ENCODE results near the gene SLCO3A1. TPM values are rescaled to one million over a fixed set of nuclear protein-coding genes. Genes with fewer than 3 reads are reported as not detected.

The SLCO3A1 gene
- total RNA-seq, 4 donors from 2014 or later = 10.9 to 18.1 (median 14.2) TPM

DNA sequence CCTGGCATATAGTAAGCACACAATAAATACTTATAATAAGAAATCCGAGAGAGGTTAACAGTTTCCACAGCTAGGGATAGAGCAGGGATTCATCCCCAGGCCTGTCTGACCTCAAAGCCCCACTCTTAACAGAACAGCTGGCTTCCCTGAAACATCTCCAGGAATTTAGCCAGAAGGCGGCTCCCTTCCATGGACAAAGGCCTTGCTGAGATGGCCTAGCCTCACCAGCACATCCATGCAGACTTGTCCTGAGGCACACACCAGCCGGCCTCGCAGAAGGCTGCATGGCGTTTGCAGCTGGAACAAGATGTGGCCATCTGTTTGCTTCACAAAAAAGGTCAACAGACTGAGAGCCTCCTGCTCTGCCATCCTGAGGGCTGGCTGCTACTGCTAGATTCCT is 245.4 kb downstream of the SLCO3A1 start:
- Histone ChIP-seq H3K27ac (no peak overlapping the region), H3K27me3 (no peaks in the 10 kb centered on the region), H3K4me1 (peaks cover 0 to 19% (median 3%) of the 10 kb centered on the region in 3 donors), H3K4me3 (no peak overlapping the region), H3K36me3 (peaks cover 0 to 38% (median 0%) of the 10 kb centered on the region in 3 donors), H3K9me3 (no peaks in the 10 kb centered on the region)
- no peak for DNase-seq
- 58 to 82% methylated on average over 2 to 5 of the region's 5 CpGs for WGBS, 2 donors
- intact Hi-C loops (cut with DNase I) = no loop called here
- no peak for TF ChIP-seq POLR2A (IDR thresholded peaks at IDR 0.05)
- TF ChIP-seq, protein P1, sequence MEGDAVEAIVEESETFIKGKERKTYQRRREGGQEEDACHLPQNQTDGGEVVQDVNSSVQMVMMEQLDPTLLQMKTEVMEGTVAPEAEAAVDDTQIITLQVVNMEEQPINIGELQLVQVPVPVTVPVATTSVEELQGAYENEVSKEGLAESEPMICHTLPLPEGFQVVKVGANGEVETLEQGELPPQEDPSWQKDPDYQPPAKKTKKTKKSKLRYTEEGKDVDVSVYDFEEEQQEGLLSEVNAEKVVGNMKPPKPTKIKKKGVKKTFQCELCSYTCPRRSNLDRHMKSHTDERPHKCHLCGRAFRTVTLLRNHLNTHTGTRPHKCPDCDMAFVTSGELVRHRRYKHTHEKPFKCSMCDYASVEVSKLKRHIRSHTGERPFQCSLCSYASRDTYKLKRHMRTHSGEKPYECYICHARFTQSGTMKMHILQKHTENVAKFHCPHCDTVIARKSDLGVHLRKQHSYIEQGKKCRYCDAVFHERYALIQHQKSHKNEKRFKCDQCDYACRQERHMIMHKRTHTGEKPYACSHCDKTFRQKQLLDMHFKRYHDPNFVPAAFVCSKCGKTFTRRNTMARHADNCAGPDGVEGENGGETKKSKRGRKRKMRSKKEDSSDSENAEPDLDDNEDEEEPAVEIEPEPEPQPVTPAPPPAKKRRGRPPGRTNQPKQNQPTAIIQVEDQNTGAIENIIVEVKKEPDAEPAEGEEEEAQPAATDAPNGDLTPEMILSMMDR (IDR thresholded peaks at IDR 0.05) = no peak

DNA sequence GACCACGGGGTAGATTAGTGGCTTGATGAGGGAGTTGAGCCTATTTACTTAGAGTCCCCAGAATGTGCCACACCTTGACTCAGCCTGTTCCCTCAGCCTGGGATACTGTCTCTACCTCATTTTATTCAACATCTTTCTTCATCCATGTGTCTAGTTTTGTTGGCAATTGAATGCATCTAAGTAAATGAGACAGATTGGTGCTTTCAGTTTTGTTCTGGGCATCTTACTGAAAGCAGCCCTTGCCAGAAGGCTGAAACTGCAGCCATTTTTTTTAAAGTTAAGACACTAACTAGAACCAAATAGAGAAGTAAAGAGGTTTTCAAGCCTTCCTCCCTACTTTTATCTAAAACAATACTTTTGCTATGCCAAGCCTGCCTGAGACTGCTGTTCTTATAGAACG is 246.8 kb downstream of the SLCO3A1 start:
- H3K9me3 ChIP-seq = no peaks in the 10 kb centered on the region
- no peak overlapping the region for H3K4me3 ChIP-seq
- H3K27ac ChIP-seq = no peak overlapping the region
- peaks cover 0 to 19% (median 3%) of the 10 kb centered on the region in 3 donors for H3K4me1 ChIP-seq
- intact Hi-C loops (cut with DNase I) = no loop called here
- H3K27me3 ChIP-seq = no peaks in the 10 kb centered on the region
- WGBS, 2 donors = 93% methylated on average over 2 of the region's 2 CpGs
- DNase-seq = no peak
- H3K36me3 ChIP-seq = peaks cover 0 to 43% (median 0%) of the 10 kb centered on the region in 3 donors
- TF ChIP-seq POLR2A (IDR thresholded peaks at IDR 0.05) = no peak
- TF ChIP-seq, protein P1 (IDR thresholded peaks at IDR 0.05) = no peak

DNA sequence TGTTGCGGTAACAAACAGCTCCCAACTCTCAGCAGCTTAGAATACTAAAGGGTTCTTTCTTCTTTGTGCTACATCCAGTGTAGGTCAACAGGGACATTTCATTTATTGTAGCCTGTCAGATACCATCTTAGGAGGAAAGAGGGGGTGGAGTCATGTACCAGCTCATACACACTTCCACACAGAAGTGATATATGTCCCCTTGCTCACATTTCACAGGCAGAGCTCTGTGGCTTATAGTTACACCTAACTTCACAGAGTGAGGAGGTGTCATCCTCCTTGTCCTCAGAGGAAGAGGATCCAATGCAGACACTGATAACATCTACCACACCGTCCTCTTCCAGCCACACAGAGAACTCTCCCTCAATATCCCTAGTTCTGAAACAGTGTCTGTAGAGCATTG is 247.2 kb downstream of the SLCO3A1 start:
- Histone ChIP-seq H3K4me1 (peaks cover 0 to 19% (median 3%) of the 10 kb centered on the region in 3 donors), H3K36me3 (peaks cover 0 to 43% (median 0%) of the 10 kb centered on the region in 3 donors), H3K9me3 (no peaks in the 10 kb centered on the region), H3K4me3 (no peak overlapping the region), H3K27ac (no peak overlapping the region), H3K27me3 (no peaks in the 10 kb centered on the region)
- no peak for TF ChIP-seq POLR2A (IDR thresholded peaks at IDR 0.05)
- TF ChIP-seq, protein P1 (IDR thresholded peaks at IDR 0.05) = no peak
- intact Hi-C loops (cut with DNase I) = no loop called here
- no peak for DNase-seq
- WGBS, 2 donors = 91 to 100% methylated on average over 2 of the region's 2 CpGs

DNA sequence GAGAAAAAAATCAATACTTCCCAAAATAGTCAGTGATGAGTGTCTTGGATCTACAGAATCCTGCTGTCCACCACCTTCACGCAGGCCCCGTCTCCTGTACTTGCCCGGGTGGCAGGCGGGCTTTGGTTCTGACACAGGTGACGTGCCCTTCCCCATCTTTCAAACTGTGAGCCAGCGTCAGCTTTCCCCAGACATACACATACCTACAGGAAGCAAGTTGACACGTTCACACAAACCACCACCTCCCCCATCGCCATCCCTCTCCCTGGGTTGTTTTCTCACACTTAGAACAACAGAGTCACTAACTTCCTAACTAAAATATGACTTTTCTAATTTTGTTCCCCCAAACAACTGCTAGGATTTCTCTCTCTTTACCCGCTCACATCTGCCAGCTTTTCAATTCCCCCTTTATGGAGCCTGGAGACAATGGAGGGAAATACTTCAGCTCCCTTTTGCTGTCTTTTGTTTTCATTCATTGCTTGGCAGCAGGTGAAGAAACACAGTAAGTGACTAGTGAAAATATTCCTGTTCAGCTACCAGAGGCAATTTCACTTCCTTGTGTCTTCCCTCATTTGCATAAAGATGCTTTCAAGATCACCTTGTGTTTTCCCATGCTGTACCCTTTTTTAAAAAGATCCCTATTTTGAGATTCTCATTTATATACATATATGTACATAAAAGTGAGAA is 248.3 kb downstream of the SLCO3A1 start:
- Histone ChIP-seq H3K27ac (no peak overlapping the region), H3K4me3 (no peak overlapping the region), H3K9me3 (no peaks in the 10 kb centered on the region), H3K4me1 (peaks cover 0 to 19% (median 3%) of the 10 kb centered on the region in 3 donors), H3K36me3 (peaks cover 0 to 43% (median 0%) of the 10 kb centered on the region in 3 donors), H3K27me3 (no peaks in the 10 kb centered on the region)
- 72 to 82% methylated on average over 9 of the region's 9 CpGs for WGBS, 2 donors
- no peak for DNase-seq
- intact Hi-C loops (cut with DNase I) = no loop called here
- TF ChIP-seq POLR2A (IDR thresholded peaks at IDR 0.05) = no peak
- TF ChIP-seq, protein P1 (IDR thresholded peaks at IDR 0.05) = no peak

DNA sequence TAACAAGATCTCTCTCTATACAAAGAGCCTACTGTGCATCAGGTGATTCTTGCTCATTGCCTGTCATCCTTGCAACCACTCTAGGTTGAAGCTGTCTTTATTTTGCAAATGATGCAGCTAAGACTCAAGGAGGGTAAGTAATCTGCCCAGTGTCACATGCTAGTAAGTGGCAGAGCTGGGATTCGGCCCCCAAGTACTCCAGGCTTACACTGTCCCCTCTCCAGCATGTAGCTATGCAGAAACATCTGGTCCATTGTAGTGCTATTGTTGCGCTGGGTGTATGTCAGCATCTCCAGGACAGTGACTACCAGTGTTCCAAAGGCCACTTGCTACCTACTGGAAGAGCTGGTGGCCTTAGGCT is 248.9 kb downstream of the SLCO3A1 start:
- Histone ChIP-seq H3K36me3 (peaks cover 0 to 44% (median 0%) of the 10 kb centered on the region in 3 donors), H3K4me3 (no peak overlapping the region), H3K27ac (no peak overlapping the region), H3K27me3 (no peaks in the 10 kb centered on the region), H3K9me3 (no peaks in the 10 kb centered on the region), H3K4me1 (peaks cover 0 to 14% (median under 1%) of the 10 kb centered on the region in 3 donors)
- DNase-seq = no peak
- intact Hi-C loops (cut with DNase I) = no loop called here
- 100% methylated on average over 1 of the region's 2 CpGs; no CpG with 5 or more reads in 1 of the 2 donors for WGBS, 2 donors
- TF ChIP-seq, protein P1 (IDR thresholded peaks at IDR 0.05) = no peak
- TF ChIP-seq POLR2A (IDR thresholded peaks at IDR 0.05) = no peak
